A549 (cell line): ENCODE measurements around the gene DLG2. TPM values are rescaled to one million over a fixed set of nuclear protein-coding genes. Genes with fewer than 3 reads are reported as not detected.

ENCODE experiments used
- ATAC-seq, 2 experiments: fragments of 200-7000 bp in 1 of 2; fragments of >200 bp in 1 of 2; cut with Nextera tagmentation in 1 of 2; cut with Tn5 transposase in 1 of 2; 3 replicates each; pipeline versions ENCODE4 v1.8.0 to v1.9.1; 2018 to 2020; ENCODE audit warnings: mild to moderate bottlenecking in 1 of 2, moderate library complexity in 1 of 2
- CTCF ChIA-PET: fragments of 300-600 bp; sonication (Branson Sonifier 250); formaldehyde crosslinking; extraction: SDS; loops from one replicate; lab custom pipeline; 2021; ENCODE audit warnings: antibody characterized with exemption, inconsistent platforms; lab: Yijun Ruan, JAX
- POLR2A ChIA-PET: fragments of 350-600 bp; formaldehyde crosslinking; extraction: SDS; loops from one replicate; lab custom pipeline; 2021; ENCODE audit warnings: antibody characterized with exemption, inconsistent platforms; lab: Yijun Ruan, JAX
- DNase-seq, 2 experiments: peaks; one replicate each; pipeline versions ENCODE4 v3.0.0 to v3.0.0-alpha.2; 2011 to 2016; ENCODE audit warnings: low read depth in 1 of 2, low spot score in 1 of 2
- FAIRE-seq: peaks from 2 replicates; lab custom pipeline; 2011; peaks lifted over from hg19 to GRCh38; lab: Jason Lieb, UNC
- H3K27ac ChIP-seq, 2 experiments: fragments of >200 bp; sonication (Bioruptor Twin); formaldehyde crosslinking; 3 replicates each; pipeline ENCODE4 v1.5.1; 2016 to 2017
- H3K4me1 ChIP-seq: fragments of >200 bp; sonication (Bioruptor Twin); formaldehyde crosslinking; 3 replicates; pipeline ENCODE4 v1.6.1; 2016
- H3K4me2 ChIP-seq: fragments of >200 bp; sonication (Bioruptor Twin); formaldehyde crosslinking; 3 replicates; pipeline ENCODE4 v1.6.1; 2016
- H3K4me3 ChIP-seq: fragments of >200 bp; sonication (Bioruptor Twin); formaldehyde crosslinking; 3 replicates; pipeline ENCODE4 v1.5.1; 2016
- H3K9me3 ChIP-seq: fragments of >200 bp; sonication (Bioruptor Twin); formaldehyde crosslinking; 3 replicates; pipeline ENCODE4 v1.6.1; 2016
- CBX2 ChIP-seq: fragments of 200-600 bp; sonication (generic); IDR thresholded peaks from 2 replicates; pipeline ENCODE4 v1.6.1; 2016; ENCODE audit warnings: low read depth, mild to moderate bottlenecking, borderline replicate concordance
- EHF ChIP-seq: fragments of 250-450 bp; sonication (Bioruptor Pico); IDR thresholded peaks from 2 replicates; pipeline ENCODE4 v1.5.0; 2020; ENCODE audit warnings: mild to moderate bottlenecking
- FOSB ChIP-seq: fragments of 250-450 bp; sonication (Bioruptor Pico); IDR thresholded peaks from 2 replicates; pipeline ENCODE4 v1.5.0; 2020; ENCODE audit warnings: mild to moderate bottlenecking, moderate library complexity
- HDAC2 ChIP-seq: fragments of 200-600 bp; sonication (generic); IDR thresholded peaks from 2 replicates; pipeline ENCODE4 v1.6.1; 2016
- HOXA7 ChIP-seq: fragments of 250-450 bp; sonication (Bioruptor Pico); IDR thresholded peaks from 2 replicates; pipeline ENCODE4 v1.5.0; 2020; ENCODE audit warnings: mild to moderate bottlenecking, moderate library complexity
- JUN ChIP-seq, 2 experiments: fragments of >200 bp; sonication (Bioruptor Twin); formaldehyde crosslinking; IDR thresholded peaks; 2 replicates in 1 of 2; 3 replicates in 1 of 2; pipeline ENCODE4 v1.6.1; 2016 to 2017
- MAZ ChIP-seq: fragments of 150-350 bp; IDR thresholded peaks from 2 replicates; pipeline ENCODE4 v1.6.1; 2014; ENCODE audit warnings: antibody characterized with exemption, low read depth, low read length, borderline replicate concordance
- NR3C1 ChIP-seq: fragments of >200 bp; sonication (Bioruptor Twin); formaldehyde crosslinking; IDR thresholded peaks from 3 replicates; pipeline ENCODE4 v1.6.1; 2017
- POLR2AphosphoS2 ChIP-seq: conservative IDR thresholded peaks from 2 replicates; pipeline ENCODE4 v1.6.1; 2012; ENCODE audit warnings: low read length, improper control_type of control experiment, inconsistent platforms
- RAD21 ChIP-seq, 2 experiments: fragments of >200 bp in 1 of 2; sonication (Bioruptor Twin) in 1 of 2; formaldehyde crosslinking in 1 of 2; IDR thresholded peaks in 1 of 2; conservative IDR thresholded peaks in 1 of 2; 2 replicates in 1 of 2; 3 replicates in 1 of 2; pipeline ENCODE4 v1.6.1; 2012 to 2018; ENCODE audit warnings: inconsistent platforms in 1 of 2
- ZNF302 ChIP-seq: fragments of 250-450 bp; sonication (Bioruptor Pico); IDR thresholded peaks from 2 replicates; pipeline ENCODE4 v1.9.0; 2021; ENCODE audit warnings: inconsistent platforms, mild to moderate bottlenecking, moderate library complexity
- ZSCAN20 ChIP-seq: fragments of 250-450 bp; sonication (Bioruptor Pico); IDR thresholded peaks from 2 replicates; pipeline ENCODE4 v1.8.0; 2022; ENCODE audit warnings: mild to moderate bottlenecking, moderate library complexity
- WGBS: methylation state at CpG from one replicate; pipeline ENCODE4 v1.1.6; 2017; ENCODE audit errors: missing lambda C conversion rate; 5-methylcytosine and 5-hydroxymethylcytosine counted together
- polyA plus RNA-seq, 4 experiments: library from polyadenylated mRNA; depleted of rRNA in 3 of 4; stranded (reverse); fragments of >200 nt; fragmentation: RNase III in 1 of 4; extraction: RNeasy Plus Mini Kit Qiagen cat#74134 plus additional on column Dnase treatment in 1 of 4; gene quantifications; 2 replicates in 3 of 4; 3 replicates in 1 of 4; pipeline ENCODE4 v1.2.3, GENCODE V29; 2011 to 2017
- TF ChIP-seq, protein P1 (sequence below): fragments of >200 bp; sonication (Bioruptor Twin); formaldehyde crosslinking; IDR thresholded peaks from 2 replicates; pipeline ENCODE4 v1.6.1; 2016
- TF ChIP-seq, protein P2 (sequence below): fragments of >200 bp; sonication (Bioruptor Twin); formaldehyde crosslinking; IDR thresholded peaks from 3 replicates; pipeline ENCODE4 v1.5.1; 2016
- TF ChIP-seq, protein P3 (sequence below): IDR thresholded peaks from 2 replicates; pipeline ENCODE4 v1.6.1; 2012
- TF ChIP-seq, protein P4 (sequence below): fragments of 450-650 bp; IDR thresholded peaks from 2 replicates; pipeline ENCODE4 v1.6.1; 2014; ENCODE audit warnings: antibody characterized with exemption
- TF ChIP-seq, protein P5 (sequence below): fragments of 200-600 bp; sonication (generic); IDR thresholded peaks from 2 replicates; pipeline ENCODE4 v1.6.1; 2016; ENCODE audit warnings: antibody characterized with exemption, mild to moderate bottlenecking, moderate library complexity

The DLG2 gene
- polyA plus RNA-seq, 2 of the 4 experiments (the other 2 are of a cell fraction), result 0.26 to 0.79 TPM

DNA sequence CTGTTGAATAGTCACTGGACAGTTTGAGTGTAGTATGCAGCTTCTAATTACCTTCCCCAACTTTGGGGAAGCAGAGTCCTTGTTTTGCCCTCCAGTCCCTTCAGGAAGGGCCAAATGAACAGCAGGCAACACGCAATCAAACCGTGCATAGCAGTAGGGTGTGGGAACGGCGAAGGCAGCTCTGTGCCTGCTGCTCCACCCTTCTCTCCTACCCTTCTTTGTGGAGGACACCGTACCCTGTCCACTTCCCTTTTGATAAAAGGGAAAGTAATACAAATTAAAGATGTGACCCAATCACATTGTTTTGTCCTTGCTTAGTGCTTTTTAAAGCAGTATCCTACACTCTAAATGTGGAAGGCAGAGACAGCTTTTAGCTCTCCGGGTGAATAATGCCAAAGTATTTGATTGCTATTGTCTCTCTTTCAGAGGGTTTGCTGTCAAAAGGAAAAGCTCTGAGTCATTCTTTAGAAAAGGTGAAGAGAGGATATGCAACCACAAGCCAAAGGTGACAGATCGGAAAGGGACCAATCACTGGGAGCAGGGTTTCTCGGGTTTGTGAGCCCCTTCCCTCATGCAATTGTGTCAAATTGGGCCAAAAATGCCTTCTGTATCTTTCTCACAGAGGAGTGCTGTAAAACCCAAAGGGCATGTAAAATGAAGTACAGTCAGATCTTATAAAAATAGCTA is 1933.7 kb downstream of the DLG2 start (continued):
- TF ChIP-seq, protein P1, sequence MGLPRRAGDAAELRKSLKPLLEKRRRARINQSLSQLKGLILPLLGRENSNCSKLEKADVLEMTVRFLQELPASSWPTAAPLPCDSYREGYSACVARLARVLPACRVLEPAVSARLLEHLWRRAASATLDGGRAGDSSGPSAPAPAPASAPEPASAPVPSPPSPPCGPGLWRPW, result no peak
- TF ChIP-seq RAD21 (conservative IDR thresholded peaks at IDR 0.05 in 1 of 2, IDR thresholded peaks at IDR 0.05 in 1 of 2), result no peak
- no peak for TF ChIP-seq ZSCAN20 (CRISPR knock-in tag)
- TF ChIP-seq EHF (CRISPR knock-in tag), result no peak

DNA sequence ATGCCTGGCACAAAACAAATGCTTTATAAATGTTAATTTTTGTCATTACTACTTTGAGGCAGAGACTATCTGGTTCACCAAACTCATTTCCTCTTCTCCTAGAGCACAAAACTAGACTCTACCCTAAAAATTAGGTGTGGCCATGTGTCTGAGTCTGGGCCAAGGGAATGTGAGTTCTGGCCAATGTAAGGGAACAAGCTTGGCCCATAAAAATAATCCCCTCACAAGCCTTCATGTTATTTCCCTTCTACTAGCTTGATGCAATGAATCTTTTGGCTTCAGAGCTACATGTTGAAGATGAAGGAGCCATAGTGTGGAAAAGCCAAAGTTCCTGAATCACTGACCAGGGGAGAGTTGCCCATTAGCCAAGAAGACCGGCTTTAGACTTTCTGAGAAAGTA is 1934.5 kb downstream of the DLG2 start:
- WGBS, result 28% methylated on average over 1 of the region's 1 CpG
- ChIA-PET POLR2A (no interaction called here), CTCF (no interaction called here)
- H3K9me3 ChIP-seq, result no peaks in the 10 kb centered on the region
- ATAC-seq, result no peak
- H3K4me1 ChIP-seq, result no peaks in the 10 kb centered on the region
- FAIRE-seq, result no peak
- no peak overlapping the region for H3K27ac ChIP-seq
- TF ChIP-seq HDAC2 (no peak), FOSB (CRISPR knock-in tag) (no peak), POLR2AphosphoS2 (no peak), CBX2 (no peak), ZSCAN20 (CRISPR knock-in tag) (no peak), MAZ (no peak)
- TF ChIP-seq, protein P1, result no peak
- TF ChIP-seq, protein P2, sequence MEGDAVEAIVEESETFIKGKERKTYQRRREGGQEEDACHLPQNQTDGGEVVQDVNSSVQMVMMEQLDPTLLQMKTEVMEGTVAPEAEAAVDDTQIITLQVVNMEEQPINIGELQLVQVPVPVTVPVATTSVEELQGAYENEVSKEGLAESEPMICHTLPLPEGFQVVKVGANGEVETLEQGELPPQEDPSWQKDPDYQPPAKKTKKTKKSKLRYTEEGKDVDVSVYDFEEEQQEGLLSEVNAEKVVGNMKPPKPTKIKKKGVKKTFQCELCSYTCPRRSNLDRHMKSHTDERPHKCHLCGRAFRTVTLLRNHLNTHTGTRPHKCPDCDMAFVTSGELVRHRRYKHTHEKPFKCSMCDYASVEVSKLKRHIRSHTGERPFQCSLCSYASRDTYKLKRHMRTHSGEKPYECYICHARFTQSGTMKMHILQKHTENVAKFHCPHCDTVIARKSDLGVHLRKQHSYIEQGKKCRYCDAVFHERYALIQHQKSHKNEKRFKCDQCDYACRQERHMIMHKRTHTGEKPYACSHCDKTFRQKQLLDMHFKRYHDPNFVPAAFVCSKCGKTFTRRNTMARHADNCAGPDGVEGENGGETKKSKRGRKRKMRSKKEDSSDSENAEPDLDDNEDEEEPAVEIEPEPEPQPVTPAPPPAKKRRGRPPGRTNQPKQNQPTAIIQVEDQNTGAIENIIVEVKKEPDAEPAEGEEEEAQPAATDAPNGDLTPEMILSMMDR, result no peak
- TF ChIP-seq, protein P3, sequence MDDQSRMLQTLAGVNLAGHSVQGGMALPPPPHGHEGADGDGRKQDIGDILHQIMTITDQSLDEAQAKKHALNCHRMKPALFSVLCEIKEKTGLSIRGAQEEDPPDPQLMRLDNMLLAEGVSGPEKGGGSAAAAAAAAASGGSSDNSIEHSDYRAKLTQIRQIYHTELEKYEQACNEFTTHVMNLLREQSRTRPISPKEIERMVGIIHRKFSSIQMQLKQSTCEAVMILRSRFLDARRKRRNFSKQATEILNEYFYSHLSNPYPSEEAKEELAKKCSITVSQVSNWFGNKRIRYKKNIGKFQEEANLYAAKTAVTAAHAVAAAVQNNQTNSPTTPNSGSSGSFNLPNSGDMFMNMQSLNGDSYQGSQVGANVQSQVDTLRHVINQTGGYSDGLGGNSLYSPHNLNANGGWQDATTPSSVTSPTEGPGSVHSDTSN, result no peak
- TF ChIP-seq, protein P4, sequence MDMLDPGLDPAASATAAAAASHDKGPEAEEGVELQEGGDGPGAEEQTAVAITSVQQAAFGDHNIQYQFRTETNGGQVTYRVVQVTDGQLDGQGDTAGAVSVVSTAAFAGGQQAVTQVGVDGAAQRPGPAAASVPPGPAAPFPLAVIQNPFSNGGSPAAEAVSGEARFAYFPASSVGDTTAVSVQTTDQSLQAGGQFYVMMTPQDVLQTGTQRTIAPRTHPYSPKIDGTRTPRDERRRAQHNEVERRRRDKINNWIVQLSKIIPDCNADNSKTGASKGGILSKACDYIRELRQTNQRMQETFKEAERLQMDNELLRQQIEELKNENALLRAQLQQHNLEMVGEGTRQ, result no peak
- TF ChIP-seq, protein P5, sequence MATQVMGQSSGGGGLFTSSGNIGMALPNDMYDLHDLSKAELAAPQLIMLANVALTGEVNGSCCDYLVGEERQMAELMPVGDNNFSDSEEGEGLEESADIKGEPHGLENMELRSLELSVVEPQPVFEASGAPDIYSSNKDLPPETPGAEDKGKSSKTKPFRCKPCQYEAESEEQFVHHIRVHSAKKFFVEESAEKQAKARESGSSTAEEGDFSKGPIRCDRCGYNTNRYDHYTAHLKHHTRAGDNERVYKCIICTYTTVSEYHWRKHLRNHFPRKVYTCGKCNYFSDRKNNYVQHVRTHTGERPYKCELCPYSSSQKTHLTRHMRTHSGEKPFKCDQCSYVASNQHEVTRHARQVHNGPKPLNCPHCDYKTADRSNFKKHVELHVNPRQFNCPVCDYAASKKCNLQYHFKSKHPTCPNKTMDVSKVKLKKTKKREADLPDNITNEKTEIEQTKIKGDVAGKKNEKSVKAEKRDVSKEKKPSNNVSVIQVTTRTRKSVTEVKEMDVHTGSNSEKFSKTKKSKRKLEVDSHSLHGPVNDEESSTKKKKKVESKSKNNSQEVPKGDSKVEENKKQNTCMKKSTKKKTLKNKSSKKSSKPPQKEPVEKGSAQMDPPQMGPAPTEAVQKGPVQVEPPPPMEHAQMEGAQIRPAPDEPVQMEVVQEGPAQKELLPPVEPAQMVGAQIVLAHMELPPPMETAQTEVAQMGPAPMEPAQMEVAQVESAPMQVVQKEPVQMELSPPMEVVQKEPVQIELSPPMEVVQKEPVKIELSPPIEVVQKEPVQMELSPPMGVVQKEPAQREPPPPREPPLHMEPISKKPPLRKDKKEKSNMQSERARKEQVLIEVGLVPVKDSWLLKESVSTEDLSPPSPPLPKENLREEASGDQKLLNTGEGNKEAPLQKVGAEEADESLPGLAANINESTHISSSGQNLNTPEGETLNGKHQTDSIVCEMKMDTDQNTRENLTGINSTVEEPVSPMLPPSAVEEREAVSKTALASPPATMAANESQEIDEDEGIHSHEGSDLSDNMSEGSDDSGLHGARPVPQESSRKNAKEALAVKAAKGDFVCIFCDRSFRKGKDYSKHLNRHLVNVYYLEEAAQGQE, result no peak
- H3K4me3 ChIP-seq, result no peak overlapping the region
- no peak overlapping the region for H3K4me2 ChIP-seq
- DNase-seq, result no peak

DNA sequence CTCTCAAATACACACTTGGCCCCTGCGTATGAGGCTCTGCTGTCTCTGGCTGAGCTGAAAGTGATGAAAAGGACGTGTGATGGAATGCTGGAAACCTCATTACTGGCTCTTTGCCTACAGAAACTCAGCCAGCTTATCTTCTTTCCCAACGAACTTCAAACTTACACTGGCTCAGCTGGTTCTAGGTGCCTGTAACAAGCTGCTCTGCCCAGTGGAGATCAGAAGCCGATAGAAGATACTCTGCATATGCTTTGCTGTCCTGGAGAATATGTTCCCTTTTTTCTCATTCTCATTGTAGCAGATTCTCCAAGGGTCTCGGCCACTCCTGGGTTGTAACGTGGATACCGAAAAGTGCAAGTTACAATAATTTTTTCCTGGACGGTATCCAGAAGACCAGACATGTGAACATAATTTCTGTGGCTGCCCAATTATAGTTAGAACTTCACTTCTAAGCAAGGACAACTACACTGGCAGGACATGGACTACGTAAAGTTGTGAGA is 1935.6 kb downstream of the DLG2 start:
- H3K4me1 ChIP-seq, result no peaks in the 10 kb centered on the region
- no peak for DNase-seq
- no peak for ATAC-seq
- TF ChIP-seq ZNF302 (CRISPR knock-in tag), result no peak
- TF ChIP-seq NR3C1, result no peak
- TF ChIP-seq HOXA7 (CRISPR knock-in tag), result no peak
- no peak for TF ChIP-seq JUN (IDR thresholded peaks at IDR 0.05)
- no peak for FAIRE-seq
- no peak overlapping the region for H3K4me2 ChIP-seq
- H3K4me3 ChIP-seq, result no peak overlapping the region
- CTCF ChIA-PET, result no interaction called here
- no peaks in the 10 kb centered on the region for H3K9me3 ChIP-seq
- 35% methylated on average over 9 of the region's 9 CpGs for WGBS
- POLR2A ChIA-PET, result no interaction called here
- H3K27ac ChIP-seq, result no peak overlapping the region
